MM.1S (cell line): ENCODE data around the gene CCDC185.

Source experiments
- DNase-seq: peaks from one replicate; pipeline ENCODE4 v3.0.0-alpha.2; 2015
- H2AFZ ChIP-seq: fragments of 300-600 bp; sonication (generic); 2 replicates; pipeline ENCODE4 v1.6.0; 2016; ENCODE audit warnings: antibody characterized with exemption, low read length
- H3F3A ChIP-seq: fragments of 300-600 bp; sonication (generic); 2 replicates; pipeline ENCODE4 v1.6.1; 2016; ENCODE audit warnings: mild to moderate bottlenecking, antibody characterized with exemption, low read length, moderate library complexity, mixed read lengths; ENCODE audit not compliant: insufficient read depth
- H3K27ac ChIP-seq: fragments of 300-600 bp; sonication (generic); 2 replicates; pipeline ENCODE4 v1.5.1; 2016; ENCODE audit warnings: mild to moderate bottlenecking, low read length
- H3K27me3 ChIP-seq: fragments of 300-600 bp; sonication (generic); replicated peaks from 2 replicates; pipeline ENCODE4 v1.6.0; 2016; ENCODE audit warnings: low read length; ENCODE audit not compliant: insufficient read depth
- H3K36me3 ChIP-seq: fragments of 300-600 bp; sonication (generic); replicated peaks from 2 replicates; pipeline ENCODE4 v1.6.1; 2016; ENCODE audit warnings: mild to moderate bottlenecking, low read length, mixed read lengths; ENCODE audit not compliant: insufficient read depth
- H3K4me1 ChIP-seq: fragments of 300-600 bp; sonication (generic); 2 replicates; pipeline ENCODE4 v1.6.1; 2016; ENCODE audit warnings: low read length, mixed read lengths
- H3K4me2 ChIP-seq: fragments of 300-600 bp; sonication (generic); 2 replicates; pipeline ENCODE4 v1.6.0; 2016; ENCODE audit warnings: low read depth, low read length
- H3K4me3 ChIP-seq: fragments of 300-600 bp; sonication (generic); 2 replicates; pipeline ENCODE4 v1.5.1; 2016; ENCODE audit warnings: low read length, mixed read lengths
- H3K79me2 ChIP-seq: fragments of 300-600 bp; sonication (generic); 2 replicates; pipeline ENCODE4 v1.6.1; 2016; ENCODE audit warnings: mixed run types, low read length, mixed read lengths
- H3K9ac ChIP-seq: fragments of 300-600 bp; sonication (generic); 2 replicates; pipeline ENCODE4 v1.6.1; 2016; ENCODE audit warnings: low read length, mixed read lengths
- H3K9me2 ChIP-seq: fragments of 300-600 bp; sonication (generic); replicated peaks from 2 replicates; pipeline ENCODE4 v1.6.1; 2016; ENCODE audit warnings: mild to moderate bottlenecking, low read length, mixed read lengths; ENCODE audit not compliant: insufficient read depth
- H3K9me3 ChIP-seq: fragments of 300-600 bp; sonication (generic); replicated peaks from 2 replicates; pipeline ENCODE4 v1.6.1; 2016; ENCODE audit warnings: mild to moderate bottlenecking, low read length, mixed read lengths; ENCODE audit not compliant: insufficient read depth
- H4K20me1 ChIP-seq: fragments of 300-600 bp; sonication (generic); 2 replicates; pipeline ENCODE4 v1.6.1; 2016; ENCODE audit warnings: mild to moderate bottlenecking, low read length, moderate library complexity, mixed read lengths; ENCODE audit not compliant: insufficient read depth
- EZH2 ChIP-seq: fragments of 300-600 bp; sonication (generic); optimal IDR thresholded peaks from 2 replicates; pipeline ENCODE3; 2017; ENCODE audit warnings: low read depth, mild to moderate bottlenecking, antibody characterized with exemption, low read length, mixed read lengths
- EZH2phosphoT487 ChIP-seq: fragments of 300-600 bp; sonication (generic); IDR thresholded peaks from 2 replicates; pipeline ENCODE4 v1.6.1; 2018; ENCODE audit warnings: antibody characterized with exemption, low read length
- TF ChIP-seq, protein P1 (sequence below): fragments of 300-600 bp; sonication (generic); IDR thresholded peaks from 2 replicates; pipeline ENCODE4 v1.5.1; 2016; ENCODE audit warnings: antibody characterized with exemption, low read length, mixed read lengths

The CCDC185 gene

DNA sequence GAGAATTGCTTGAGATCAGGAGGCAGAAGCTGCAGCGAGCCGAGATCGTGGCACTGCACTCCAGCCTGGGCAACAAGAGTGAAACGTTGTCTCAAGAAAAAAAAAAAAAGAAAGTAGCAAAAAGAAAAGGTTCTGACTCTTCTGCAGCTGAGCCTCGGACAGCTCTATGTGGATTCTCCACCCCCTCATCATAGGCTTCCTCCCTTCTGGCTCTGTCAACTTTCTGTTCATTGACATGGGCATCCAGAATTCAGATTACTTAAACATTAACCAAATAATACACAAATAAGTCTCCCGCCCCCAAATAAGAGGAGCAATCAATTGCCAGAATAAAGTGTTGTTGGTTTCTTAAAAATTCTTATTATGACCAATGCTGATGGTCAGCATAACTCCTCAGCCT is 39.3 kb upstream of the CCDC185 start:
- Histone ChIP-seq H3K36me3 (no peaks in the 10 kb centered on the region), H3K79me2 (no peaks in the 10 kb centered on the region), H3K9ac (no peak overlapping the region), H3K27me3 (no peaks in the 10 kb centered on the region), H3K27ac (no peak overlapping the region), H3K4me2 (no peak overlapping the region), H3F3A (no peaks in the 10 kb centered on the region), H4K20me1 (no peaks in the 10 kb centered on the region), H3K4me3 (no peak overlapping the region), H2AFZ (no peak overlapping the region), H3K9me3 (no peaks in the 10 kb centered on the region), H3K9me2 (no peaks in the 10 kb centered on the region), H3K4me1 (no peaks in the 10 kb centered on the region)
- DNase-seq, result no peak
- TF ChIP-seq EZH2phosphoT487 (no peak), EZH2 (no peak)

DNA sequence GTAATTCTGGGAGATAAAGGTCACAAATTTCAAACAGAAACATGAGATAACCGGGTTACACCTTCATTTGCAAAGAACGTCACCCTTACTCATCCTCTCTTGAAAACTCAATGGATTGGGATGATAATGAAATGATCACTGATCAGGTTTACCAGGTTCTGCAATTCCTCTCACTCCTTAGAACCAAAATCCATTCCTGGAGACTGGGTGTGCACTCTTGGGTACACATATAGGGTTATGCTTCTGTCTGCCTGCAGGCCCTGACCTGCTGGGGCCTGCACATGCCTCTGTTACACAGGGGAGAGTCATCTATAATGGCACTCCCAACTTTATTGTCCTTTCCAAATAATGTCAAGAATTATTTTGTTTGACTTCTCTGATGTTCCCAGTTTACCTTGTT is 37.5 kb upstream of the CCDC185 start:
- TF ChIP-seq, protein P1, sequence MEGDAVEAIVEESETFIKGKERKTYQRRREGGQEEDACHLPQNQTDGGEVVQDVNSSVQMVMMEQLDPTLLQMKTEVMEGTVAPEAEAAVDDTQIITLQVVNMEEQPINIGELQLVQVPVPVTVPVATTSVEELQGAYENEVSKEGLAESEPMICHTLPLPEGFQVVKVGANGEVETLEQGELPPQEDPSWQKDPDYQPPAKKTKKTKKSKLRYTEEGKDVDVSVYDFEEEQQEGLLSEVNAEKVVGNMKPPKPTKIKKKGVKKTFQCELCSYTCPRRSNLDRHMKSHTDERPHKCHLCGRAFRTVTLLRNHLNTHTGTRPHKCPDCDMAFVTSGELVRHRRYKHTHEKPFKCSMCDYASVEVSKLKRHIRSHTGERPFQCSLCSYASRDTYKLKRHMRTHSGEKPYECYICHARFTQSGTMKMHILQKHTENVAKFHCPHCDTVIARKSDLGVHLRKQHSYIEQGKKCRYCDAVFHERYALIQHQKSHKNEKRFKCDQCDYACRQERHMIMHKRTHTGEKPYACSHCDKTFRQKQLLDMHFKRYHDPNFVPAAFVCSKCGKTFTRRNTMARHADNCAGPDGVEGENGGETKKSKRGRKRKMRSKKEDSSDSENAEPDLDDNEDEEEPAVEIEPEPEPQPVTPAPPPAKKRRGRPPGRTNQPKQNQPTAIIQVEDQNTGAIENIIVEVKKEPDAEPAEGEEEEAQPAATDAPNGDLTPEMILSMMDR, result no peak
- no peak overlapping the region for H3K9ac ChIP-seq

DNA sequence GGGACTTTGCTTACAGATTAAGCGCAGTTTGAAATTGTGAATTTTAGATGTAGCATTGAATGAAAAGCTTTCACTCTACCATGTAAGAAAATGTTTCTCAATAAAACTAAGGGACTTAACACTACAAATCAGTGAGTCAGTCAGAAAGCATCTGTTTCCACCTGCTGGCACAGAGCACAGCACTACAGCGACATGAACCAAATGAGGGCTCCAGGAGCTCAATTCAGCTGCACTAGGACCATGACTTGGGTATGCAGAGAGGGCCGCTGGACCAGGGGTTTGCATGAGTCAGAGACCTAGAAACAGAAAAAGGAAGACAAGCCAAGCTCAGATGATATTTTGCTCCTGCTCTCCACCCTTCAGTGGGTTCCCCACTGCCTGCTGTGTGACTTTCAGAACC is 34.4 kb upstream of the CCDC185 start:
- no peak overlapping the region for H3K4me3 ChIP-seq
- no peaks in the 10 kb centered on the region for H3K9me2 ChIP-seq
- H3K36me3 ChIP-seq, result no peaks in the 10 kb centered on the region
- no peak for DNase-seq
- no peak overlapping the region for H3K4me2 ChIP-seq
- no peak overlapping the region for H2AFZ ChIP-seq
- no peaks in the 10 kb centered on the region for H3K4me1 ChIP-seq
- H3F3A ChIP-seq, result no peaks in the 10 kb centered on the region
- no peak overlapping the region for H3K9ac ChIP-seq
- H3K27ac ChIP-seq, result no peak overlapping the region
- H3K9me3 ChIP-seq, result no peaks in the 10 kb centered on the region
- no peaks in the 10 kb centered on the region for H4K20me1 ChIP-seq
- H3K79me2 ChIP-seq, result no peaks in the 10 kb centered on the region
- no peaks in the 10 kb centered on the region for H3K27me3 ChIP-seq
- TF ChIP-seq, protein P1, result no peak
- TF ChIP-seq EZH2phosphoT487, result no peak
- no peak for TF ChIP-seq EZH2

More for the DNA sequence above, 37.5 kb upstream of the CCDC185 start:
- Histone ChIP-seq H4K20me1 (no peaks in the 10 kb centered on the region), H3K36me3 (no peaks in the 10 kb centered on the region), H3K27ac (no peak overlapping the region), H3F3A (no peaks in the 10 kb centered on the region), H2AFZ (no peak overlapping the region), H3K9me3 (no peaks in the 10 kb centered on the region), H3K9me2 (no peaks in the 10 kb centered on the region), H3K4me3 (no peak overlapping the region), H3K4me2 (no peak overlapping the region), H3K27me3 (no peaks in the 10 kb centered on the region), H3K79me2 (no peaks in the 10 kb centered on the region), H3K4me1 (no peaks in the 10 kb centered on the region)
- no peak for DNase-seq

DNA sequence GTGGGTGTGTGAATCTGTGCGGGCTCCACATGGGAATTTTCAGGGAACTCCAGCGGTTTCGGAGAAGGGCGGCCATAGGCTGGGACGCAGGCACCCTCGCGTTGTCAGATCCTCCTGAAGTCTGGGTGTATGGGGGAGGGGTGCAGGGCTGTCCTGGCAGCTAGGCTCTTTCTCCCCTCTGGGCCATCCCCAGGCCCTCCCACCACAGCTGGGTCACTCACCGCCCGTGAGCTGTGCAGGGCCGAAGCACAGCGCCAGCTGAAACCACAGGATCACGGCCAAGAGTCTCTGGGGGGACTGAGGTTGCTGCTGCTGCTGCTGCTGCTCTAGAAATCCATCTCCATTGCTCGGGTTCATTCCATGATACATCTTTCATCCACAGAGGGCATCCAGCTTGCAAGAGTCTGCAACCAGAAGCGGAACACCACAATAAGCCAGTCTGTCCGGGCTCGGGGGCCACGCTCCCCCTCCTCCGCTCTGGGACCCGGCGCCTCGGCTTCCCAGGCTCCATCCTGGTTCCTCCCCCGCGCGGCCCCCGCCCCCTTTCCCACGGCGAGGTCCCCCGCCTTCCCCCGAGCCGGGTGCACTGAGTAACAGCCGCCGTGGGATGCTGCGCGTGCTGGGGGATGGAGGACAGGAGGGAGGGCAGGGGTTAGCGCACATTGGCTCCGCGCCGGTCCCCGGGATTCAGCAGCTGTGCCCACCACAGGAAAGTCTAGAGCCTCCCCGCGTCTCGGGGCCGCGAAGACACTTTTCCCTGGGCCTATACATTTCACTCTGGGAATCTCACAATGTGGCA is 30.0 kb upstream of the CCDC185 start:
- peak overlapping the region; percentile 30; the same call in 1 of the 2 replicates for H3K9ac ChIP-seq

More for the DNA sequence above, 30.0 kb upstream of the CCDC185 start:
- H3K9me3 ChIP-seq, result no peaks in the 10 kb centered on the region
- H4K20me1 ChIP-seq, result no peaks in the 10 kb centered on the region
- H3F3A ChIP-seq, result peaks cover 4% of the 10 kb centered on the region
- no peak overlapping the region for H3K27ac ChIP-seq
- TF ChIP-seq EZH2phosphoT487, result no peak
- TF ChIP-seq, protein P1, result no peak
- TF ChIP-seq EZH2, result no peak
- H3K9me2 ChIP-seq, result no peaks in the 10 kb centered on the region
- H3K4me3 ChIP-seq, result peak overlapping the region; percentile 59
- H3K4me1 ChIP-seq, result 0 out of 2 replicates have a peak, but pooled peaks cover 8% of the 10 kb centered on the region
- no peak for DNase-seq
- H3K79me2 ChIP-seq, result no peaks in the 10 kb centered on the region
- peak overlapping the region; percentile 80 for H2AFZ ChIP-seq
- H3K4me2 ChIP-seq, result peak overlapping the region; percentile 97
- no peaks in the 10 kb centered on the region for H3K36me3 ChIP-seq
- peaks cover 17% of the 10 kb centered on the region for H3K27me3 ChIP-seq
